MM.1S (cell line): Measurements from ENCODE around the gene TTC9C.

ENCODE experiments used
- EZH2 ChIP-seq: fragments of 300-600 bp; sonication (generic); optimal IDR thresholded peaks from 2 replicates; pipeline ENCODE3; 2017; ENCODE audit warnings: low read depth, mild to moderate bottlenecking, antibody characterized with exemption, low read length, mixed read lengths
- EZH2phosphoT487 ChIP-seq: fragments of 300-600 bp; sonication (generic); IDR thresholded peaks from 2 replicates; pipeline ENCODE4 v1.6.1; 2018; ENCODE audit warnings: antibody characterized with exemption, low read length
- TF ChIP-seq, protein P1 (sequence below): fragments of 300-600 bp; sonication (generic); IDR thresholded peaks from 2 replicates; pipeline ENCODE4 v1.5.1; 2016; ENCODE audit warnings: antibody characterized with exemption, low read length, mixed read lengths

DNA sequence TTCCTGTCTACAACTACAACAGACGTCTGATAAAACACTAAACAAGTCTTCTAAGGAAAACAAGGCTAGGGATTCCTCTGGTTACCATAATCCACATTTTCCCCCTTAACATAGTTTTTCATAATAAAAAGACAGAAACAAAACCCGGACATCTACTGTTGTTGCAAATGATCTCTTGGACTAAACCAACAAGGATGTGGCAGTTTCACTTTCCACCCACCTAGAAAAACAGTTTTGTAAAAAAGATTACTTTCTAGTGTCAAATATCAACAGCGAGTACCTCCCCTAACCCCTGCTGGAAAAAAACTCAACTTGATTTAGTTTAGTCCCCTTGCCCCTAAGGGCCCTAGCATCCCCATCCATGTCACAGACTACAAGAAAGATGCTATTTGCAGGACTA, 15.4 kb upstream of the TTC9C start:
- TF ChIP-seq EZH2 (no peak), EZH2phosphoT487 (no peak)
- TF ChIP-seq, protein P1, sequence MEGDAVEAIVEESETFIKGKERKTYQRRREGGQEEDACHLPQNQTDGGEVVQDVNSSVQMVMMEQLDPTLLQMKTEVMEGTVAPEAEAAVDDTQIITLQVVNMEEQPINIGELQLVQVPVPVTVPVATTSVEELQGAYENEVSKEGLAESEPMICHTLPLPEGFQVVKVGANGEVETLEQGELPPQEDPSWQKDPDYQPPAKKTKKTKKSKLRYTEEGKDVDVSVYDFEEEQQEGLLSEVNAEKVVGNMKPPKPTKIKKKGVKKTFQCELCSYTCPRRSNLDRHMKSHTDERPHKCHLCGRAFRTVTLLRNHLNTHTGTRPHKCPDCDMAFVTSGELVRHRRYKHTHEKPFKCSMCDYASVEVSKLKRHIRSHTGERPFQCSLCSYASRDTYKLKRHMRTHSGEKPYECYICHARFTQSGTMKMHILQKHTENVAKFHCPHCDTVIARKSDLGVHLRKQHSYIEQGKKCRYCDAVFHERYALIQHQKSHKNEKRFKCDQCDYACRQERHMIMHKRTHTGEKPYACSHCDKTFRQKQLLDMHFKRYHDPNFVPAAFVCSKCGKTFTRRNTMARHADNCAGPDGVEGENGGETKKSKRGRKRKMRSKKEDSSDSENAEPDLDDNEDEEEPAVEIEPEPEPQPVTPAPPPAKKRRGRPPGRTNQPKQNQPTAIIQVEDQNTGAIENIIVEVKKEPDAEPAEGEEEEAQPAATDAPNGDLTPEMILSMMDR, result no peak
